Skeletal muscle satellite cell (primary cell): ENCODE measurements around the gene NBPF14. TPM values are rescaled to one million over a fixed set of nuclear protein-coding genes. Genes with fewer than 3 reads are reported as not detected.
A peak's percentile ranks its signal among the peaks of the same experiment; 100 is the strongest.
"Not testable (repeated sequence)": the region's sequence is repeated elsewhere in the genome, so short reads cannot be mapped to it uniquely, and the experiment has no call there.

Experiments used
- H3K27me3 ChIP-seq: 2 replicates; pipeline ENCODE4 v1.7.0; 2013; ENCODE audit warnings: low read length; ENCODE audit not compliant: control insufficient read depth, insufficient read depth
- H3K36me3 ChIP-seq: 2 replicates; pipeline ENCODE4 v1.7.0; 2013; ENCODE audit warnings: mild to moderate bottlenecking, control low read depth, low read length; ENCODE audit not compliant: insufficient read depth
- H3K4me1 ChIP-seq: 2 replicates; pipeline ENCODE4 v1.7.0; 2013; ENCODE audit warnings: low read length; ENCODE audit not compliant: control insufficient read depth, insufficient read depth
- H3K4me2 ChIP-seq: 2 replicates; pipeline ENCODE4 v1.7.0; 2013; ENCODE audit warnings: mild to moderate bottlenecking, low read length
- H3K4me3 ChIP-seq: 2 replicates; pipeline ENCODE4 v1.7.0; 2013; ENCODE audit warnings: low read length
- H3K9ac ChIP-seq: 2 replicates; pipeline ENCODE4 v1.7.0; 2013; ENCODE audit warnings: mild to moderate bottlenecking, low read depth, low read length, moderate library complexity
- H3K9me3 ChIP-seq: replicated peaks from 2 replicates; pipeline ENCODE4 v1.7.0; 2013; ENCODE audit warnings: mild to moderate bottlenecking, control low read depth, low read length
- total RNA-seq: library from RNA; depleted of rRNA; stranded (reverse); fragments of >200 nt; gene quantifications from 2 replicates; pipeline ENCODE4 v1.2.3, GENCODE V29; 2012; rRNA removed

The NBPF14 gene, protein sequence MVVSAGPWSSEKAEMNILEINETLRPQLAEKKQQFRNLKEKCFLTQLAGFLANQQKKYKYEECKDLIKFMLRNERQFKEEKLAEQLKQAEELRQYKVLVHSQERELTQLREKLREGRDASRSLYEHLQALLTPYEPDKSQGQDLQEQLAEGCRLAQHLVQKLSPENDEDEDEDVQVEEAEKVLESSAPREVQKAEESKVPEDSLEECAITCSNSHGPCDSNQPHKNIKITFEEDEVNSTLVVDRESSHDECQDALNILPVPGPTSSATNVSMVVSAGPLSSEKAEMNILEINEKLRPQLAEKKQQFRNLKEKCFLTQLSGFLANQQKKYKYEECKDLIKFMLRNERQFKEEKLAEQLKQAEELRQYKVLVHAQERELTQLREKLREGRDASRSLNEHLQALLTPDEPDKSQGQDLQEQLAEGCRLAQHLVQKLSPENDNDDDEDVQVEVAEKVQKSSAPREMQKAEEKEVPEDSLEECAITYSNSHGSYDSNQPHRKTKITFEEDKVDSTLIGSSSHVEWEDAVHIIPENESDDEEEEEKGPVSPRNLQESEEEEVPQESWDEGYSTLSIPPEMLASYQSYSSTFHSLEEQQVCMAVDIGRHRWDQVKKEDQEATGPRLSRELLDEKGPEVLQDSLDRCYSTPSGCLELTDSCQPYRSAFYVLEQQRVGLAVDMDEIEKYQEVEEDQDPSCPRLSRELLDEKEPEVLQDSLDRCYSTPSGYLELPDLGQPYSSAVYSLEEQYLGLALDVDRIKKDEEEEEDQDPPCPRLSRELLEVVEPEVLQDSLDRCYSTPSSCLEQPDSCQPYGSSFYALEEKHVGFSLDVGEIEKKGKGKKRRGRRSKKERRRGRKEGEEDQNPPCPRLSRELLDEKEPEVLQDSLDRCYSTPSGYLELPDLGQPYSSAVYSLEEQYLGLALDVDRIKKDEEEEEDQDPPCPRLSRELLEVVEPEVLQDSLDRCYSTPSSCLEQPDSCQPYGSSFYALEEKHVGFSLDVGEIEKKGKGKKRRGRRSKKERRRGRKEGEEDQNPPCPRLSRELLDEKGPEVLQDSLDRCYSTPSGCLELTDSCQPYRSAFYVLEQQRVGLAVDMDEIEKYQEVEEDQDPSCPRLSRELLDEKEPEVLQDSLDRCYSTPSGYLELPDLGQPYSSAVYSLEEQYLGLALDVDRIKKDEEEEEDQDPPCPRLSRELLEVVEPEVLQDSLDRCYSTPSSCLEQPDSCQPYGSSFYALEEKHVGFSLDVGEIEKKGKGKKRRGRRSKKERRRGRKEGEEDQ (N-terminal part only)
- total RNA-seq: 26.4 and 51.5 TPM in 2 replicates

DNA sequence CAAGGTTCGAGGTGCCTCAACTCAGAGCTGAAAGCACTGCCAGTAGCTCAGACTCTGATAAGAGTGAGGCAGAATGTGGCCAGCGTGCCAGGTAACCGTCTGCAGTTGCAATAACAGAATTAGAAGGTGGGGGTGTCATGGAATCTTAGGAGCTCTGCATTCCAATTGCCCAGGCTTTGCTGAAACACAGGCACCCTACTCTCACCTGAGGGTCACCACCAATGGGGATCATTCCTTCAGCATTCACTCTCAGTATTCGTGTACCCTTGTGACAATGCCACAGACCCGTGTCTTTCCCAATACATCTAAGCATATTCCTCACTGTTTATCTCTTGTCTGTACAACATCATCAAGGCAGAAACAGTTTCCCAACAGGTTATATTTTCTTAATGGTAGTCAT, at the start of gene NBPF14:
Gene NBPF14 (minus strand): TSS at position 101 of the 400 bp plus-strand sequence. CDS start 294 bp downstream, outside the sequence.
- H3K4me2 ChIP-seq, H3K9ac ChIP-seq, H3K27me3 ChIP-seq, H3K36me3 ChIP-seq, H3K4me3 ChIP-seq, H3K9me3 ChIP-seq, H3K4me1 ChIP-seq: not testable (repeated sequence)

DNA sequence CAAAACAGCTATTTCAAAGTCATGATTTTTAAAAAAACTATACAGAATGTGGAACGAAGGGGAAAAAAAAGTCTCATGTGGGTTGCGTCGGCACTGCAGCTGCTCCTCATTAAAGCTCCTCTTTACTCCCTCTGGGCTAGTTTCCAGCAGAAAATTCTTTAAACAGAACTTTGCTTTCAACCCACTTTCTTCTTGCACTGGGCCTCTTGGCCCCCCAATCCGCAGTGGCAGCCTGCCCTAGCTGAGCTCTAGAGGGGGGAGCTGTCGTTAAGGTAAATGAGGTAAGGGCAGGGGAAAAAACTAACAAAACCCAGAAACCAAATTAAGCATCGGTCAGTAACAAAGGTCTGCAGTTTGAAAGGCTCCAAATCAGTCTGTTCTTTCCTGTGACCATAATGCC, 29.6 kb upstream of the NBPF14 start:
- peak overlapping the region; percentile 54 for H3K4me2 ChIP-seq
- H3K9ac ChIP-seq, H3K4me3 ChIP-seq, H3K36me3 ChIP-seq, H3K4me1 ChIP-seq, H3K27me3 ChIP-seq, H3K9me3 ChIP-seq: not testable (repeated sequence)

DNA sequence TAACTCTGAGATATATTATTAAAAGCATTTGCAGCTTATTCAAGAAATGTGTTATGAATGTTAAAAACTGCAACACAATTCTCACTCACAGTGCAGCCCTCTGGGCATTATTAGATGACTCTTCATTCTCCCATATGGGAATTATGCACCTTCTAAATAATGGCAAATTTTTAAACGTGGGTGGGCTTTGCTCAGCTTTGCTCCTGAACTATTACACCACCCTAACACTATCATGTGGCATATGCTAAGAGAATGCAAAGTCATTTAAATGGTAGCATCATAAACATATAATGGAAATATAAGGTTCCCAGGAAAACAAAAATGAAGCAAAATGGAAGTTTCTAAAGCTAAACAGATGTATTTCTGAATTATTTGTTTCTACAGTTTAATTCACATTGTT, 22.4 kb upstream of the NBPF14 start:
- not testable (repeated sequence) for H3K27me3 ChIP-seq, H3K4me3 ChIP-seq, H3K9me3 ChIP-seq, H3K4me1 ChIP-seq, H3K4me2 ChIP-seq, H3K9ac ChIP-seq, H3K36me3 ChIP-seq

DNA sequence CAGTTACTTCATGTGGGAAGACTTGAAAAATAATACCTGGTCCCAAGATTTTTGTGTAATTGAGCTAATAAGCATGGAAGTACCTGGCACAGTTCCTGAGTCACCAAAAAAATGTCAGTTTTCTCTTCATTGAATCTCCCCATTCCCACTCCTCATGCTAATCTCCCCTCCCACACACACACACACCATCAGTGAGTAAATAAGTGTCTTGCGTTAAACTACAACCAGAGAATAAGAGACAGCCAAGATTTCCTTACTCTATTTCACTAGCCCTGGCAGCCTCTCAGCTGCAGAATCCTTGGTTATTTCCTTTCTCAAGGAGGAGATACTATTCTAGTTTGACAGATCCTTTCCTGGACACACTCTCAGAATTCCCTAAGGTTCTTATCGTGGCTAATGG, 9.5 kb upstream of the NBPF14 start:
- H3K4me3 ChIP-seq, H3K9me3 ChIP-seq, H3K9ac ChIP-seq, H3K4me1 ChIP-seq, H3K36me3 ChIP-seq, H3K4me2 ChIP-seq, H3K27me3 ChIP-seq: not testable (repeated sequence)

DNA sequence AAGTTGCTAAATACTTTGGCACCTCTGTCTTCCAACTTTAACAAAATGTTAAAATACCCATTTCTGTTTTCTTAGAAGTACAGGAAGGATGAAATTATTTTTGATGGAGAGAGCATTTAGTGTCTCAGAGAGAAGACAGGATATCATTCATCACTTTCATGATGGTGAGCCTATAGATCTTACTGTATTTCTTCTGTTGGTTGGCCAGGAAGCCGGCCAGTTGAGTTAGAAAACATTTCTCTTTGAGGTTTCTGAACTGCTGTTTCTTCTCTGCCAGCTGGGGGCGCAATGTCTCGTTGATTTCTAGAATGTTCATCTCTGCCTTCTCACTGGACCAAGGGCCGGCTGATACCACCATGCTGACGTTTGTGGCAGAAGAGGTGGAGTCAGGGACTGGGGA, 451 bp downstream of the NBPF14 start:
- not testable (repeated sequence) for H3K9me3 ChIP-seq, H3K4me1 ChIP-seq, H3K4me3 ChIP-seq, H3K9ac ChIP-seq, H3K27me3 ChIP-seq, H3K4me2 ChIP-seq, H3K36me3 ChIP-seq

DNA sequence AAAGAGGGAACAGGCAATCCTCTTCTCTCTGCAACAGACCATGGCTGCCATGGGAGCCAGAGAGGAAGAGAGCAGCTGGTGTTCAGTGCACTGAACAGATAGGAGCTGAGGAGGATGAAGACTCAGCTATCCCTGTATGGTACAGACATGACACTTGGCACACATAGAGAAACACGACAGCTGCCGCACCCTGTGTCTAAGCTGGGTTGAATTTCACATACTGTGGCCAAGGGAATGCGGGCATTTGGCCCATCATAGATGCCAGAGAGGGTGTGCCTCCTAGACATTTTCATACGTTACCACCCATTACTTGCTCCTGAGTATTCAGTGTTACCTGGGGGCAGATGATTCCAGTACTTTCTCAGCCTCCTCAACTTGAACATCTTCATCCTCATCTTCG, 4.7 kb downstream of the NBPF14 start:
- H3K36me3 ChIP-seq, H3K4me2 ChIP-seq, H3K4me3 ChIP-seq, H3K9me3 ChIP-seq, H3K9ac ChIP-seq, H3K27me3 ChIP-seq, H3K4me1 ChIP-seq: not testable (repeated sequence)

DNA sequence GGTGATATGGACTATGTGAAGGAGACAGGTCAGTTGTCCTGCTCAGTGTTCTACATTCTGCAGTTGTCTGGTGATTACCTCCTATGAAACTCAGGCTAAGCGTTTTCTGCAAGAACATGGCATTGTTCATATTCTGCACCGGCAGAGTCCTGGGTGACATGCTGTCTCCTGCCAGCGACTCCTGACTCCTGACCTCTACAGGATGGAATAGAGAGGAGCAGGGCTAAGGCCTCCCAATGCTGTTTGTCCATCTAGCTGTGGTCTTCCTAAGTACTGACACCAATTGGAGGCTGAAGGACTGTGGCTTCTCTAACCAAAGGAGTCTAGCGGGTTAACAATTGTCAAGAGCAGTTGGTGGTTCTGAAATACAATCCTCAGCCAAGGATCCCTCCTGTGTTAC, 63.7 kb downstream of the NBPF14 start:
- H3K27me3 ChIP-seq, H3K36me3 ChIP-seq, H3K4me1 ChIP-seq, H3K4me2 ChIP-seq, H3K4me3 ChIP-seq, H3K9me3 ChIP-seq, H3K9ac ChIP-seq: not testable (repeated sequence)

DNA sequence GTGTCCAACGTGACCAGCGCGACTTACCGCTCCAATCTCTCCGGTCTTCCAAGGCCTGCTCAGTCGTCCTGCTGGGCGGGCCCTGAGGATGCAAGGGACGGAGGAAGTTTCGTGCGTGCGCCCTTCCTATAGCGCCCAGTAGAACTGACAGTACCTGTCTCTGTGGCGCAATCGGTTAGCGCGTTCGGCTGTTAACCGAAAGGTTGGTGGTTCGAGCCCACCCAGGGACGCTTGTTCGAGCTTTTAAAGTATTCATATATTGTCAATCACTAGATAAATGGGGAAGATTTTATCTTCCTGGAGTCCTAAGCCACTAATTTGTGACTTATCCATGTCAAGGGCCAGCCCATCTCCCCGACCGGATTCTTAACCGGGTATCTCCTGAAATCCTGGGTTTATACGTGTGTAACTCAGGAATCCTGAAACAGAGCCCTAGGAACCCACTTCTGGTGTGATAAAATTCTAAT, 66.7 kb downstream of the NBPF14 start:
- H3K9me3 ChIP-seq, H3K9ac ChIP-seq, H3K27me3 ChIP-seq, H3K4me1 ChIP-seq, H3K4me3 ChIP-seq, H3K36me3 ChIP-seq: not testable (repeated sequence)
- H3K4me2 ChIP-seq: peak overlapping the region; percentile 41

DNA sequence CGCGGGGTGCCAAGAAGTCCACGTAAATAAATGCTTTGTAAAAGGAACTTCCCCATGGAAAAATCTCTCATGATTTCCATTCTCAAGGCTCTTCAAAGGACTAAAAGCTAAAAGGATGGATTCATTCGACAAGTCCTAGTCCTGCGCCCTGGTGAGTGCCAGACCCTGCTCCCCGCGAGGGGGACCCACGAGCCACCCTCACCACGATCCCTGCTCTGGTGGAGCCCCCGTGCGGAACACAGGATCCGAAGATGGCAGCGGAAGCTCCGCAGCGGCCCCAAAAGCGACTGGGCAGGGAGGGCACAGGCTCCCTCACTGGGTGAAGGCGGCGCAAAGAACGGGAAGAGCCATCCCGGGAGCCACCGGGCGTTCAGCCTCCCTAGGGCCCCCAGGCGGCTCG, 67.2 kb downstream of the NBPF14 start:
- H3K9me3 ChIP-seq, H3K9ac ChIP-seq, H3K4me3 ChIP-seq, H3K36me3 ChIP-seq, H3K4me2 ChIP-seq, H3K27me3 ChIP-seq, H3K4me1 ChIP-seq: not testable (repeated sequence)

DNA sequence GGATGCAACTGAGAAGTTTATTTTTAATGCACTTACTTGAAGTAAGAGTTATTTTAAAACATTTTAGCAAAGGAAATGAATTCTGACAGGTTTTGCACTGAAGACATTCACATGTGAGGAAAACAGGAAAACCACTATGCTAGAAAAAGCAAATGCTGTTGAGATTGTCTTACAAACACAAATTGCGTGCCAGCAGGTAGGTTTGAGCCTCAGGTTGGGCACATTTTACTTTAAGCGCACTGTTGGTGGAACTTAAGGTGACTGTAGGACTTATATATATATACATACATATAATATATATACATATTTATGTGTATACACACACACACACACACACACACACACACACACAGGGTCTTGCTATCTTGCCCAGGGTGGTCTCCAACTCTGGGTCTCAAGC, 69.2 kb downstream of the NBPF14 start:
- H3K27me3 ChIP-seq, H3K9me3 ChIP-seq, H3K4me1 ChIP-seq, H3K9ac ChIP-seq, H3K4me2 ChIP-seq, H3K4me3 ChIP-seq, H3K36me3 ChIP-seq: not testable (repeated sequence)
